Endothelial cell of umbilical vein (primary cell): ENCODE measurements around the gene FOXP4. TPM values are rescaled to one million over a fixed set of nuclear protein-coding genes. Genes with fewer than 3 reads are reported as not detected.

ENCODE experiments used
- BruUV-seq: library from RNA; stranded (reverse); fragments of 400-500 nt; replicated peaks from 2 replicates; lab custom pipeline; 2021; lab: Mats Ljungman, UMichigan
- CTCF ChIA-PET: fragments of 300-600, 350-600 bp; sonication (Branson Sonifier 250); formaldehyde crosslinking; loops from one replicate; lab custom pipeline; 2021; ENCODE audit warnings: antibody characterized with exemption, inconsistent platforms; lab: Charles Lee
- POLR2A ChIA-PET: fragments of 300-600, 350-600 bp; sonication (Branson Sonifier 250); formaldehyde crosslinking; loops from one replicate; lab custom pipeline; 2021; ENCODE audit warnings: antibody characterized with exemption, inconsistent platforms; lab: Charles Lee
- DNase-seq: peaks from one replicate; pipeline ENCODE4 v3.0.0-alpha.2; 2011; ENCODE audit warnings: low read depth, low spot score
- FAIRE-seq: peaks from 2 replicates; lab custom pipeline; 2011; peaks lifted over from hg19 to GRCh38; lab: Jason Lieb, UNC
- H2AFZ ChIP-seq: 2 replicates; pipeline ENCODE4 v1.6.0; 2012; ENCODE audit warnings: low read depth, low read length, control low read depth, inconsistent platforms
- H3K27ac ChIP-seq: 2 replicates; pipeline ENCODE4 v1.5.1; 2011; ENCODE audit warnings: low read depth, mild to moderate bottlenecking, control low read depth, low read length, moderate library complexity; ENCODE audit not compliant: insufficient read depth
- H3K27me3 ChIP-seq, 2 experiments: 2 replicates each; pipeline versions ENCODE4 v1.6.0 to v1.6.1; 2011; ENCODE audit warnings: low read length in 2 of 2, mixed read lengths in 1 of 2; ENCODE audit not compliant: control insufficient read depth in 2 of 2, insufficient read depth in 2 of 2
- H3K36me3 ChIP-seq, 2 experiments: 2 replicates in 1 of 2; 3 replicates in 1 of 2; pipeline ENCODE4 v1.5.1; 2011; ENCODE audit warnings: low read length in 2 of 2, mild to moderate bottlenecking in 1 of 2, moderate library complexity in 1 of 2; ENCODE audit not compliant: control insufficient read depth in 2 of 2, insufficient read depth in 2 of 2; ENCODE audit errors: extremely low read depth in 1 of 2
- H3K4me1 ChIP-seq: 3 replicates; pipeline ENCODE4 v1.5.1; 2011; ENCODE audit warnings: mild to moderate bottlenecking, low read length; ENCODE audit not compliant: control insufficient read depth, insufficient read depth; ENCODE audit errors: extremely low read depth
- H3K4me2 ChIP-seq: 2 replicates; pipeline ENCODE4 v1.6.1; 2011; ENCODE audit warnings: low read length, control low read depth, mixed read lengths; ENCODE audit not compliant: insufficient read depth
- H3K4me3 ChIP-seq, 3 experiments: fragments of 200-600 bp in 1 of 3; sonication (generic), shearing (Covaris generic) in 1 of 3; replicated peaks in 1 of 3; 2 replicates each; pipeline ENCODE4 v1.5.1; 2011 to 2016; ENCODE audit warnings: control low read depth in 3 of 3, low read length in 3 of 3, mild to moderate bottlenecking in 2 of 3, inconsistent platforms in 1 of 3, low read depth in 1 of 3, moderate library complexity in 1 of 3; ENCODE audit not compliant: insufficient read depth in 1 of 3
- H3K79me2 ChIP-seq: 2 replicates; pipeline ENCODE4 v1.6.0; 2012; ENCODE audit warnings: low read length, inconsistent platforms; ENCODE audit not compliant: control insufficient read depth, insufficient read depth
- H3K9ac ChIP-seq: replicated peaks from 2 replicates; pipeline ENCODE3; 2011; ENCODE audit warnings: low read length, control low read depth; ENCODE audit not compliant: insufficient read depth; ENCODE audit errors: extremely low read depth
- H3K9me1 ChIP-seq: replicated peaks from 3 replicates; pipeline ENCODE4 v1.6.0; 2011; ENCODE audit warnings: mild to moderate bottlenecking, low read length; ENCODE audit not compliant: control insufficient read depth, insufficient read depth; ENCODE audit errors: extremely low read depth
- H3K9me3 ChIP-seq: replicated peaks from 2 replicates; pipeline ENCODE4 v1.5.1; 2012; ENCODE audit warnings: low read length, inconsistent platforms; ENCODE audit not compliant: control insufficient read depth, insufficient read depth
- H4K20me1 ChIP-seq: replicated peaks from 2 replicates; pipeline ENCODE3; 2011; ENCODE audit warnings: mild to moderate bottlenecking, low read length; ENCODE audit not compliant: control insufficient read depth, insufficient read depth; ENCODE audit errors: extremely low read depth
- CTCF ChIP-seq, 2 donors: IDR thresholded peaks; 1 replicate in 1 of 2; 2 replicates in 1 of 2; pipeline ENCODE4 v1.5.1; 2011; ENCODE audit warnings: low read length in 2 of 2, mild to moderate bottlenecking in 2 of 2, moderate library complexity in 2 of 2, control low read depth in 1 of 2, inconsistent platforms in 1 of 2, low read depth in 1 of 2; ENCODE audit not compliant: insufficient read depth in 1 of 2; ENCODE audit errors: extremely low read depth in 1 of 2
- MAX ChIP-seq: IDR thresholded peaks from 2 replicates; pipeline ENCODE4 v1.6.1; 2011; ENCODE audit not compliant: insufficient read depth, insufficient read length
- MYC ChIP-seq: IDR thresholded peaks from one replicate; pipeline ENCODE4 v1.6.1; 2011; ENCODE audit warnings: mild to moderate bottlenecking, low read depth, low read length
- POLR2A ChIP-seq: IDR thresholded peaks from 2 replicates; pipeline ENCODE4 v1.6.1; 2012; ENCODE audit warnings: low read depth, mild to moderate bottlenecking, control low read depth, low read length
- POLR2AphosphoS5 ChIP-seq: IDR thresholded peaks from 2 replicates; pipeline ENCODE4 v1.6.1; 2012; ENCODE audit warnings: low read depth, mild to moderate bottlenecking, control low read depth, low read length, moderate library complexity; ENCODE audit not compliant: insufficient read depth
- dilution Hi-C: fragments of 300-500 bp; cut with MboI; formaldehyde crosslinking; loops from one replicate; pipeline ENCODE4 v1.15.0; 2019; ENCODE audit warnings: low sequenced_read_pairs; ENCODE audit not compliant: extremely low pct_ligation_motif_present
- intact Hi-C: fragments of 100-400 bp; cut with micrococcal nuclease; formaldehyde crosslinking; loops from one replicate; pipeline ENCODE4 v1.10.0; 2022
- polyA plus RNA-seq, 4 experiments: library from polyadenylated mRNA; depleted of rRNA in 3 of 4; stranded (reverse) in 3 of 4; unstranded in 1 of 4; fragments of >200 nt; gene quantifications; 2 replicates each; pipeline versions ENCODE4 v1.2.1 to v1.2.3, GENCODE V29; 2011 to 2012; ENCODE audit warnings: missing spikeins in 1 of 4
- total RNA-seq: library from RNA; stranded (reverse); gene quantifications from 2 replicates; pipeline ENCODE4 v1.2.3, GENCODE V29; 2021

Gene FOXP4
- total and polyA plus RNA-seq, 2 donors (not counting 3 experiments of a cell fraction or from before 2014, with no cell fraction given), result 5.6 to 23.9 TPM

GRCh38 chr6:41591122-41591521, 44.9 kb downstream of the FOXP4 start:
- FAIRE-seq, result no peak
- no peaks in the 10 kb centered on the region for H4K20me1 ChIP-seq
- H3K4me1 ChIP-seq, result no peaks in the 10 kb centered on the region
- ChIA-PET CTCF (interaction anchor here (0.9 to 7.9 kb wide), 5 partner anchors 11 to 168 kb away, joined by 3 to 84 read pairs (median 6); no protein-coding TSS in a partner anchor), POLR2A (no interaction called here)
- no peaks in the 10 kb centered on the region for H3K27me3 ChIP-seq
- dilution Hi-C loops (no loop called here), intact Hi-C loops (no loop called here)
- no TSS peak for BruUV-seq
- H3K4me3 ChIP-seq, result no peak overlapping the region
- no peaks in the 10 kb centered on the region for H3K79me2 ChIP-seq
- H3K36me3 ChIP-seq, result peaks cover 0 to 15% of the 10 kb centered on the region in 2 experiments
- TF ChIP-seq POLR2AphosphoS5 (no peak), POLR2A (no peak), CTCF (IDR thresholded peaks at IDR 0.05; ENCODE audit: extremely low read depth in 1 of 2, insufficient read depth in 1 of 2, low read depth in 1 of 2, low read length in 2 of 2) (no peak), MYC (no peak), MAX (no peak)
- H2AFZ ChIP-seq, result no peak overlapping the region
- H3K27ac ChIP-seq, result no peak overlapping the region
- H3K4me2 ChIP-seq, result no peak overlapping the region
- no peaks in the 10 kb centered on the region for H3K9me3 ChIP-seq
- H3K9me1 ChIP-seq, result no peaks in the 10 kb centered on the region
- DNase-seq, result no peak
- H3K9ac ChIP-seq, result no peak overlapping the region
